BE2C (cell line): ENCODE results near the gene TCF4. TPM values are rescaled to one million over a fixed set of nuclear protein-coding genes. Genes with fewer than 3 reads are reported as not detected.

Experiments used
- DNase-seq: peaks from one replicate; pipeline ENCODE4 v3.0.0-alpha.2; 2020
- H3K27me3 ChIP-seq: fragments of 250-450 bp; sonication (Bioruptor Pico); 2 replicates; pipeline ENCODE4 v1.5.1; 2020; ENCODE audit warnings: mild to moderate bottlenecking
- H3K36me3 ChIP-seq: fragments of 250-450 bp; sonication (Bioruptor Pico); 2 replicates; pipeline ENCODE4 v1.5.1; 2020; ENCODE audit warnings: mild to moderate bottlenecking
- H3K4me1 ChIP-seq: fragments of 250-450 bp; sonication (Bioruptor Pico); 2 replicates; pipeline ENCODE4 v1.5.1; 2020
- H3K4me3 ChIP-seq: 2 replicates; pipeline ENCODE4 v1.5.1; 2011; ENCODE audit warnings: low read depth, low read length
- H3K9me3 ChIP-seq: fragments of 250-450 bp; sonication (Bioruptor Pico); 2 replicates; pipeline ENCODE4 v1.5.1; 2020
- polyA plus RNA-seq: library from polyadenylated mRNA; unstranded; fragments of >200 nt; gene quantifications from one replicate; pipeline ENCODE4 v1.2.1, GENCODE V29; 2012; ENCODE audit warnings: low read depth, missing spikeins; ENCODE audit not compliant: insufficient read length, insufficient read depth
- TF ChIP-seq, protein P1 (sequence below): IDR thresholded peaks from 2 replicates; pipeline ENCODE4 v1.5.1; 2012; ENCODE audit warnings: mild to moderate bottlenecking, low read depth, low read length

Gene TCF4
- polyA plus RNA-seq = 96.7 TPM

DNA sequence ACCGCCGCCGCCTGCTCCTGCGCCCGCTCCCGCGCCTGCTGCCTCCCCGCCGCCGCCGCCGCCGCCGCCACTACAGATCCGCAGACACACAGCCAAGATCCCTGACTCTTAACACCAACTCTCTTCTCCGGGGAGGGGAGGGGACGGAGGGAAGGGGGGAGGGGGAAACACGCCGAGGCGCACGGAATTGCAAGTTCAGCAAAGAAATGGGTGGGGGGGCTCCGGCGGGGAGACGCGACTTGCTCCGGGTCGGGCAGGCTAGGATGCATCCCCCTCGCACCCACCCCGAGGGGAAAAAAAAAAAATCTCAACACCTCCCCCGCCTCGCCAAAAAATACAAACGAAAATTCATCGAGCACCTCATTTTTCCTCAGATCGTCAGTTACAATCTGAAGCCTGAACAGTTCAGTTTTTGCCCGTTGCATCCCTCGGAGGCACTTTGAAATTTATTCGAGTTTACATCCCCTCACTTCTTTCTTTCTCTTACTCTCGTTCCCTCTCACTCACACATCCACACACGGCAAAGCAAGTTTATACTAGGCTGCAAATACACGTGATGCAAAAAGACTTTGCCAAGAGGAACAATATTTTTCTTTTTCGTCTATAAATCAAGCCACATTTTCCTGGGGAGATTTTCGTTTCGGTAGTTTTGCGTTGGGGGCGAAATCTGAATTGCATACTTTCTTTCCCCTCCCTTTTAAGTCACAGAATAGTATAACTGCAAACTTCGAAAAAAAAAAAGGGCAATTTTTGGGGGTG, at the start of gene TCF4:
TCF4 (minus strand) TSS at position 82 of the 759 bp plus-strand sequence. CDS start 1,076 bp downstream, outside the sequence.
- H3K9me3 ChIP-seq = no peaks in the 10 kb centered on the region
- H3K27me3 ChIP-seq = no peaks in the 10 kb centered on the region
- H3K4me3 ChIP-seq = peak within 1 kb of the TSS; percentile 87
- TF ChIP-seq, protein P1, sequence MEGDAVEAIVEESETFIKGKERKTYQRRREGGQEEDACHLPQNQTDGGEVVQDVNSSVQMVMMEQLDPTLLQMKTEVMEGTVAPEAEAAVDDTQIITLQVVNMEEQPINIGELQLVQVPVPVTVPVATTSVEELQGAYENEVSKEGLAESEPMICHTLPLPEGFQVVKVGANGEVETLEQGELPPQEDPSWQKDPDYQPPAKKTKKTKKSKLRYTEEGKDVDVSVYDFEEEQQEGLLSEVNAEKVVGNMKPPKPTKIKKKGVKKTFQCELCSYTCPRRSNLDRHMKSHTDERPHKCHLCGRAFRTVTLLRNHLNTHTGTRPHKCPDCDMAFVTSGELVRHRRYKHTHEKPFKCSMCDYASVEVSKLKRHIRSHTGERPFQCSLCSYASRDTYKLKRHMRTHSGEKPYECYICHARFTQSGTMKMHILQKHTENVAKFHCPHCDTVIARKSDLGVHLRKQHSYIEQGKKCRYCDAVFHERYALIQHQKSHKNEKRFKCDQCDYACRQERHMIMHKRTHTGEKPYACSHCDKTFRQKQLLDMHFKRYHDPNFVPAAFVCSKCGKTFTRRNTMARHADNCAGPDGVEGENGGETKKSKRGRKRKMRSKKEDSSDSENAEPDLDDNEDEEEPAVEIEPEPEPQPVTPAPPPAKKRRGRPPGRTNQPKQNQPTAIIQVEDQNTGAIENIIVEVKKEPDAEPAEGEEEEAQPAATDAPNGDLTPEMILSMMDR = no peak
- no peaks in the 10 kb centered on the region for H3K4me1 ChIP-seq
- H3K36me3 ChIP-seq = peaks cover 14% of the 10 kb centered on the region
- peak; percentile 71 for DNase-seq

DNA sequence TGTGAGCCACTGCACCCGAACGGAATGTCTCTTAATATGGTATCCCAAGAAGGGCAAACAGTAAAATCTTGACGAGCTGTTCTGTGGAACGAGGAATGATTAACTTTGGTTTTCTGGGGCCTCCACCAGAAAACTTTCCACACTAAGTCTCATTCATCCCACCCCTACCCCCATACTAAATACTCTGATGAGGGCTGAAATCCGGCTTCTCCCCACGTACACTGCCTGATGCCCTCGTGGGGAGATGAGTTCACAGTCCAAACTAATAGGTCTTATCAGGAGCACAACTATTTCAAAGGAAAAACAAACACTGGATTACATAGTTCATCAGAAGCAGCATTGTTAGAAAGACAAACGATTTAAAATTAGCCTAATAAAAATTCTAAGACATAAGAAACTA, 49.2 kb upstream of the TCF4 start:
- TF ChIP-seq, protein P1 = no peak
- Histone ChIP-seq H3K4me3 (no peak overlapping the region), H3K9me3 (no peaks in the 10 kb centered on the region), H3K36me3 (no peaks in the 10 kb centered on the region), H3K27me3 (no peaks in the 10 kb centered on the region), H3K4me1 (no peaks in the 10 kb centered on the region)
- no peak for DNase-seq

DNA sequence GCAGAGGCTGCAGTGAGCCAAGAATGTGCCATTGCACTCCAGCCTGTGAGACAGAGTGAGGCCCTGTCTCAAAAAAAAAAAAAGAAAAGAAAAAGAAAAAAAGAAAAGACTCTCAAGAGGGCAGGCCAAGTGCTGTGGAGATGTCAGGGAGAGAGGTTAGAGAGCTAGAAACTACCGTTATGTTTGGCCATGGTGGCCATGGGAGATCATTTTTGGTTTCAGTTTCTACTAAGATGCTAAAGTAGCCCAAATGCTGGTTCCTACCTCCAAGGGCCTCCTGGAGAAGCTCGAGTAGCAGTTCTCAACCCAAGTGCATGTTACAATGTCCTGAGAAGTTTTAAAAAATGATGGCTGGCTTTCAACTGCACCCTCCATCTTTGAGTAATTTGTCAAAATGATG, 47.4 kb upstream of the TCF4 start:
- Histone ChIP-seq H3K4me1 (no peaks in the 10 kb centered on the region), H3K36me3 (no peaks in the 10 kb centered on the region), H3K4me3 (no peak overlapping the region), H3K27me3 (no peaks in the 10 kb centered on the region), H3K9me3 (no peaks in the 10 kb centered on the region)
- no peak for DNase-seq
- TF ChIP-seq, protein P1 = no peak

DNA sequence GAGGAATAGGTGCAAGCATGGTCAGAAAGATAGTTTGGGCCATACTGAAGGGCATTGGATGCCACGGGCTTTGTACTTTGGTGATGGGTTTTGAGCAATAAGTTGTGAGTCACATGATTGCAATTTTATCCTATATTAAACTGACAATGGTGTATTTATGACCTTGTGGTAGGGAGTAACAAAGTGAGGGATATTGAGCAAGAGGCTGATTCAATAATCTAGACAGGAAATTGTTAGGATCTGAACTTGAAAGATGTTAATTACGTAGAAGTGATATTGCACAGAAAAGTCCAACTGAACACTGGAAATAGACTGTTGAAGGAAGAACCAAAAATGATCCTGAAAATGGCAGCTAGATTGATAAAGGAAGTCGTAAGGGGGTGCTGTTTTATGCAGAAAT, 46.6 kb upstream of the TCF4 start:
- Histone ChIP-seq H3K4me3 (no peak overlapping the region), H3K4me1 (no peaks in the 10 kb centered on the region), H3K36me3 (no peaks in the 10 kb centered on the region), H3K9me3 (no peaks in the 10 kb centered on the region), H3K27me3 (no peaks in the 10 kb centered on the region)
- TF ChIP-seq, protein P1 = no peak
- no peak for DNase-seq

DNA sequence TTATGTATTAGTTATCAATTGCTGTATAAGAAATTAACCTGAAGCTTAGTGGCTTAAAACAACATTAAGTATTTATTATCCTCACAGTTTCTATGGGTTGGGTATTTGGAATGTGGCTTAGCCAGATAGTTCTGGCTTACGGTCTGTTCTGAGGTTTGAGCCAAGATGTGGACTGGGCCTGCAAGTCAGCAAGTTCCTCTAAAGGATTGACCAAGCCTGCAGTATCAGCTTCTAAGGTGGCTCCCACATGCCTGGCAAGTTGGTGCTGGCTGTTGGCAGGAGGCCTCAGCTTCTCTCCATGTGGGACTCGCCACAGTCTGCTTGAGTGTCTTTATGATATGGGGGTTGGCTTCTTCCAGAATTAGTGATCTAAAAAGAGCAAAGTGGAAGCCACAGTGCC, 45.0 kb upstream of the TCF4 start:
- no peaks in the 10 kb centered on the region for H3K9me3 ChIP-seq
- no peaks in the 10 kb centered on the region for H3K27me3 ChIP-seq
- DNase-seq = no peak
- TF ChIP-seq, protein P1 = no peak
- H3K36me3 ChIP-seq = no peaks in the 10 kb centered on the region
- no peak overlapping the region for H3K4me3 ChIP-seq
- no peaks in the 10 kb centered on the region for H3K4me1 ChIP-seq

DNA sequence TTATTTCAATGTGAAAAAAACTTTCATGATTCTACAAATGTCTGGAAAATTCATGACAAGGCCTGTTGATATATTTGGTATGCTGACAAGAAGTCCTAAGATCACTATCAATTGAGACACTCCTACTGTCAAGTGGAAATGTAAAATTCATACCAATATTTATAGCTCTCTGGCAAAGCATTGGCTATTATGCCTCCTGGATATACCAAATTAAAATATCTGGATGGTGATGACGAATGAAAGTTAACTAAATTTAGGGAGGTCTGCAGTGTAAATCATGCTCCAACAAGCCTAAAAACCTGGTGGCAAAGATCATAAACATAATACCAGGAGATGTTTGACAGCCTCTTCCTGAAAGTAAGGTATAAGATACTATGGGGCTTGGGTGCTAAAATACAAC, 41.1 kb upstream of the TCF4 start:
- no peaks in the 10 kb centered on the region for H3K4me1 ChIP-seq
- TF ChIP-seq, protein P1 = no peak
- DNase-seq = no peak
- no peak overlapping the region for H3K4me3 ChIP-seq
- H3K36me3 ChIP-seq = no peaks in the 10 kb centered on the region
- no peaks in the 10 kb centered on the region for H3K9me3 ChIP-seq
- H3K27me3 ChIP-seq = no peaks in the 10 kb centered on the region
